Esophagus squamous epithelium (tissue), 4 donors: ENCODE data around the gene TBCK.

Source experiments
- CTCF ChIP-seq, 6 experiments: fragments of 450-650 bp in 4 of 6; fragments of 200-600 bp in 2 of 6; sonication (generic) in 2 of 6; IDR thresholded peaks; one replicate each; pipeline ENCODE4 v1.5.1; 2016 to 2019; ENCODE audit warnings: antibody characterized with exemption in 6 of 6, mild to moderate bottlenecking in 4 of 6, moderate library complexity in 4 of 6
- POLR2A ChIP-seq, 4 donors: fragments of 450-650 bp; IDR thresholded peaks; one replicate each; pipeline ENCODE4 v1.6.1; 2017; ENCODE audit warnings: antibody characterized with exemption in 4 of 4, mild to moderate bottlenecking in 4 of 4, moderate library complexity in 3 of 4

DNA sequence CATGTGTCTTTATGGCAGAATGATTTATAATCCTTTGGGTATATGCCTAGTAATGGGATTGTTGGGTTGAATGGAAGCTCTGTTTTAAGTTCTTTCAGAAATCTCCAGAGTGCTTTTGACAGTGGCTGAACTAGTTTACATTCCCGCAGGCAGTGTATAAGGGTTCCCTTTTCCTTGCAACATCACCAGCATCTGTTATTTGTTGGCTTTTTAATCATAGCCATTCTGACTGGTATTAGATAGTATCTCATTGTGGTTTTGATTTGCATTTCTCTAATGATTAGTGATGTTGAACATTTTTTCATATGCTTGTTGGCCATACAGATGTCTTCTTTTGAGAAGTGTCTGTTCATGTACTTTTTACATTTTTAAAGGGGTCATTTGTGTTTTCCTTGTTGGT lies 129.8 kb downstream of the TBCK start:
- TF ChIP-seq CTCF (IDR thresholded peaks at IDR 0.05) (no peak), POLR2A (IDR thresholded peaks at IDR 0.05) (no peak)
